ENCODE results near the gene IGF2R.

DNA sequence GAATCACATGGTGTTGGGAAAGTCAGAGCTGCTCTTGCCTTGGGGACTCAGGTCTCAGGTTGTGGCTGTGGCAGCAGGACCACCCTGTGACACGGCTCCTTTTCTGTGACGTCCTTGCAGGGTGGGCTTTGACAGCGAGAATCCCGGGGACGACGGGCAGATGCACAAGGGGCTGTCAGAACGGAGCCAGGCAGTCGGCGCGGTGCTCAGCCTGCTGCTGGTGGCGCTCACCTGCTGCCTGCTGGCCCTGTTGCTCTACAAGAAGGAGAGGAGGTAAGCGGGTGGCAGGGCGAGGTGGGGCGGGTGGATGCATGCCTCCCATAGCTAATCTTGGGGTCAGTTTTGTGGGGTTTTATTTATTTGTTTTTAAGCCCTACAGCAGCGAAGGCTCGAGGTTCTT lies 133.5 kb downstream of the IGF2R start:
- TF ChIP-seq, protein P1, sequence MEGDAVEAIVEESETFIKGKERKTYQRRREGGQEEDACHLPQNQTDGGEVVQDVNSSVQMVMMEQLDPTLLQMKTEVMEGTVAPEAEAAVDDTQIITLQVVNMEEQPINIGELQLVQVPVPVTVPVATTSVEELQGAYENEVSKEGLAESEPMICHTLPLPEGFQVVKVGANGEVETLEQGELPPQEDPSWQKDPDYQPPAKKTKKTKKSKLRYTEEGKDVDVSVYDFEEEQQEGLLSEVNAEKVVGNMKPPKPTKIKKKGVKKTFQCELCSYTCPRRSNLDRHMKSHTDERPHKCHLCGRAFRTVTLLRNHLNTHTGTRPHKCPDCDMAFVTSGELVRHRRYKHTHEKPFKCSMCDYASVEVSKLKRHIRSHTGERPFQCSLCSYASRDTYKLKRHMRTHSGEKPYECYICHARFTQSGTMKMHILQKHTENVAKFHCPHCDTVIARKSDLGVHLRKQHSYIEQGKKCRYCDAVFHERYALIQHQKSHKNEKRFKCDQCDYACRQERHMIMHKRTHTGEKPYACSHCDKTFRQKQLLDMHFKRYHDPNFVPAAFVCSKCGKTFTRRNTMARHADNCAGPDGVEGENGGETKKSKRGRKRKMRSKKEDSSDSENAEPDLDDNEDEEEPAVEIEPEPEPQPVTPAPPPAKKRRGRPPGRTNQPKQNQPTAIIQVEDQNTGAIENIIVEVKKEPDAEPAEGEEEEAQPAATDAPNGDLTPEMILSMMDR (IDR thresholded peaks at IDR 0.05; ENCODE audit: low read depth, low read length): no peak
- TF ChIP-seq EZH2phosphoT487 (IDR thresholded peaks at IDR 0.05; ENCODE audit: low read depth): no peak
